ENCODE results near the gene PPM1H.

The PPM1H gene

DNA sequence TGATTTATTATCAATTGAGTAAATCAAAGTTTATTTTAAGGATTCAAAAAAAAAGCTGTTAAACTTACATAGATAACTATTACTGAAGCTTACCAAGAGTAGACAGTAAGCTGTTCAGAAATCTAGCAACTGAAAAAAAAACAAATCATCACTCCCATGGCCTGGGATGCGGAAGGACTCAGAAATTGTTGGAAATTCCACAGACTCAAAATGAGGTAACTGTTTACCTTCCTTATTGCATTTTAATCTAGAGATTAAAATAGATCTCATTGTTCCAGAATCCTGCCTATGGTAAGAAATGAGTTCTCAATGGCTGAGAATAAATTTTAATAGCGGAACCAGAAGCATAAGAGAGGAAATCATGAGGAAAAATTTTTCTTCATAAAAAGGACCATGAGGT lies 87.2 kb downstream of the PPM1H start:
- Histone ChIP-seq H3K4me1 (ENCODE audit: insufficient read depth, low read length, severe bottlenecking) (no peaks in the 10 kb centered on the region), H3K9ac (ENCODE audit: low read length) (no peak overlapping the region), H2AFZ (ENCODE audit: low read length) (no peak overlapping the region), H3K36me3 (ENCODE audit: insufficient read depth, low read length) (no peaks in the 10 kb centered on the region), H3K79me2 (ENCODE audit: insufficient read depth, low read length) (no peaks in the 10 kb centered on the region), H3K9me2 (ENCODE audit: low read depth, low read length) (no peaks in the 10 kb centered on the region), H3F3A (ENCODE audit: insufficient read depth, low read length) (no peaks in the 10 kb centered on the region), H3K4me3 (ENCODE audit: low read depth, low read length, poor library complexity, severe bottlenecking) (no peak overlapping the region), H3K27me3 (ENCODE audit: insufficient read depth, low read length) (no peaks in the 10 kb centered on the region), H3K4me2 (ENCODE audit: low read length) (no peak overlapping the region), H3K9me3 (ENCODE audit: low read length) (no peaks in the 10 kb centered on the region), H3K27ac (ENCODE audit: low read depth, low read length, poor library complexity, severe bottlenecking) (no peak overlapping the region), H4K20me1 (ENCODE audit: insufficient read depth, low read length) (no peaks in the 10 kb centered on the region)
- TF ChIP-seq EZH2 (IDR thresholded peaks at IDR 0.05; ENCODE audit: borderline replicate concordance, low read length): no peak
- TF ChIP-seq, protein P1, sequence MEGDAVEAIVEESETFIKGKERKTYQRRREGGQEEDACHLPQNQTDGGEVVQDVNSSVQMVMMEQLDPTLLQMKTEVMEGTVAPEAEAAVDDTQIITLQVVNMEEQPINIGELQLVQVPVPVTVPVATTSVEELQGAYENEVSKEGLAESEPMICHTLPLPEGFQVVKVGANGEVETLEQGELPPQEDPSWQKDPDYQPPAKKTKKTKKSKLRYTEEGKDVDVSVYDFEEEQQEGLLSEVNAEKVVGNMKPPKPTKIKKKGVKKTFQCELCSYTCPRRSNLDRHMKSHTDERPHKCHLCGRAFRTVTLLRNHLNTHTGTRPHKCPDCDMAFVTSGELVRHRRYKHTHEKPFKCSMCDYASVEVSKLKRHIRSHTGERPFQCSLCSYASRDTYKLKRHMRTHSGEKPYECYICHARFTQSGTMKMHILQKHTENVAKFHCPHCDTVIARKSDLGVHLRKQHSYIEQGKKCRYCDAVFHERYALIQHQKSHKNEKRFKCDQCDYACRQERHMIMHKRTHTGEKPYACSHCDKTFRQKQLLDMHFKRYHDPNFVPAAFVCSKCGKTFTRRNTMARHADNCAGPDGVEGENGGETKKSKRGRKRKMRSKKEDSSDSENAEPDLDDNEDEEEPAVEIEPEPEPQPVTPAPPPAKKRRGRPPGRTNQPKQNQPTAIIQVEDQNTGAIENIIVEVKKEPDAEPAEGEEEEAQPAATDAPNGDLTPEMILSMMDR (IDR thresholded peaks at IDR 0.05; ENCODE audit: low read length): no peak

DNA sequence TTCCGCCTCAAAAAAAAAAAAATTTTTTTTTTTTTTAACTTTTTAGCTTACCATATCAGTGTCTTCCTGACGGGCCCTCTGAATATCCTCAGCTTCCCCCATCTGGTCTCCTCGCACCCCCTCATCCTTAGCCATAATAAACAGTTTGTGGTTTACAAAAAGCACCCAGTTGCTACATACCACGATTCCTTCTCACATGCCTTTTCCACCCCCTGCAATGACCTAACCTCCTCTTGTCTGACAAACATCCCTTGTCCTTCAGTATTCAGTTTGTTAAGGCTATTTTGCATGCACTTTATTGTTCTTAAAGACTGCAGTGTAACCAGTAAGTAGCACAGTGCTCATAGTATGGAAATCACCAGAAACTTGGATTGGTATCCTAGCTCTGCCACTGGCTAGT lies 88.5 kb downstream of the PPM1H start:
- H2AFZ ChIP-seq (ENCODE audit: low read length): no peak overlapping the region
- no peaks in the 10 kb centered on the region for H3K9me3 ChIP-seq (ENCODE audit: low read length)
- H3F3A ChIP-seq (ENCODE audit: insufficient read depth, low read length): no peaks in the 10 kb centered on the region
- no peak overlapping the region for H3K9ac ChIP-seq (ENCODE audit: low read length)
- H3K36me3 ChIP-seq (ENCODE audit: insufficient read depth, low read length): no peaks in the 10 kb centered on the region
- no peaks in the 10 kb centered on the region for H3K79me2 ChIP-seq (ENCODE audit: insufficient read depth, low read length)
- H4K20me1 ChIP-seq (ENCODE audit: insufficient read depth, low read length): no peaks in the 10 kb centered on the region
- H3K27ac ChIP-seq (ENCODE audit: low read depth, low read length, poor library complexity, severe bottlenecking): no peak overlapping the region
- H3K4me2 ChIP-seq (ENCODE audit: low read length): no peak overlapping the region
- H3K27me3 ChIP-seq (ENCODE audit: insufficient read depth, low read length): no peaks in the 10 kb centered on the region
- H3K4me1 ChIP-seq (ENCODE audit: insufficient read depth, low read length, severe bottlenecking): no peaks in the 10 kb centered on the region
- no peaks in the 10 kb centered on the region for H3K9me2 ChIP-seq (ENCODE audit: low read depth, low read length)
- TF ChIP-seq, protein P1 (IDR thresholded peaks at IDR 0.05; ENCODE audit: low read length): no peak
- TF ChIP-seq EZH2 (IDR thresholded peaks at IDR 0.05; ENCODE audit: borderline replicate concordance, low read length): no peak
- H3K4me3 ChIP-seq (ENCODE audit: low read depth, low read length, poor library complexity, severe bottlenecking): no peak overlapping the region

DNA sequence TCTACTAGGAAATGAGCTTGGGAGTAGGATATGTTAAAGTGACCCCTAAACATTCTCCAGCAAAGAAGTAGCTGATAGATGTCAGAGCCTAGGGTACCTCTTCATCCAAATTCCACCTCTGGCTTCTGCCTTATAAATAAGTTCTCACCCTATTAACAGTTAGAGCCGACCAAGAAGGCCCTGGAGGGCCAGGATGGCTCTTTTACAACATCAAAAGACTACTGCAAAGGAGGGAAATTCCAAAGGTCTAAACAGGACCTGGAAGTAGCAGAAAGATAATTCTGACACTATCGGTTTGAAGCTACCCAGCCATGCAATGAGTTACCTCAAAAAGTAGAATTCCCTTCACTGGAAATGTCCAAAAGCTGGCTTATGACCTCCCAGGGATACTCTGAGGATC lies 90.0 kb downstream of the PPM1H start:
- no peak for TF ChIP-seq EZH2 (IDR thresholded peaks at IDR 0.05; ENCODE audit: borderline replicate concordance, low read length)
- TF ChIP-seq, protein P1 (IDR thresholded peaks at IDR 0.05; ENCODE audit: low read length): no peak
- H3K9me3 ChIP-seq (ENCODE audit: low read length): no peaks in the 10 kb centered on the region

More for the DNA sequence above, 90.0 kb downstream of the PPM1H start:
- Histone ChIP-seq H4K20me1 (ENCODE audit: insufficient read depth, low read length) (no peaks in the 10 kb centered on the region), H3K79me2 (ENCODE audit: insufficient read depth, low read length) (no peaks in the 10 kb centered on the region), H3K27ac (ENCODE audit: low read depth, low read length, poor library complexity, severe bottlenecking) (no peak overlapping the region), H3K4me1 (ENCODE audit: insufficient read depth, low read length, severe bottlenecking) (no peaks in the 10 kb centered on the region), H3K9me2 (ENCODE audit: low read depth, low read length) (no peaks in the 10 kb centered on the region), H3K36me3 (ENCODE audit: insufficient read depth, low read length) (no peaks in the 10 kb centered on the region), H3K9ac (ENCODE audit: low read length) (no peak overlapping the region), H3K4me3 (ENCODE audit: low read depth, low read length, poor library complexity, severe bottlenecking) (no peak overlapping the region), H3K4me2 (ENCODE audit: low read length) (no peak overlapping the region), H3K27me3 (ENCODE audit: insufficient read depth, low read length) (no peaks in the 10 kb centered on the region), H3F3A (ENCODE audit: insufficient read depth, low read length) (no peaks in the 10 kb centered on the region), H2AFZ (ENCODE audit: low read length) (no peak overlapping the region)

Data from OCI-LY1 (cell line).